ENCODE results near the gene NLGN3. TPM values are rescaled to one million over a fixed set of nuclear protein-coding genes. Genes with fewer than 3 reads are reported as not detected.

The NLGN3 gene
- polyA plus RNA-seq, 3 donors, result 0.05 to 0.80 TPM; not detected in 1

DNA sequence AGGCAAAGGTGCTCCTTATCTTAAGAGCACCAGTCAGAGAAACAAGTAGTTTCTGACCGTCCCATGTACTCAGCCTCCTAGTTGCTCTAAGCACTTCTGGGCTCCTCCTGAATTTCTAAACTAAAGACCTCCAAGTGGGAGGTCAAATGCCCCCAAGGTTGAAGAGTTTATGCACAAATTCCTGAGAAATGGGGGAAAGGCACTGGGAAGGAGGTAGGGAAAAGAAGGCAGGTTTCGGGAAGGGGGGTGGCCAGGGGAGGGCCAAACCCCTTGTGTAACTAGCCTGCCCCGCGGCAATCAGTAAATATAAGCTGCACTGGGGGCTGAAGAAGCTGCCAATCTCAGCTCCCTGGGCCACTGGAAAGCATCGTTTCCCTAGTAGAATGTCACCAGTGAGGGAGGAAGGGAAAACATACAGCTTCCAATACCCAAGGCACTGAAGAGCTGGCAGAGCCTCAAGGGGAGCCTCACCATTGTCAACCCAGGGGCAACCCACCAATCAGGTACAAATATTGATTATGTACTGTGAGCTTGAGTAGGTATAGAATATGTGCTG, 45.6 kb upstream of the NLGN3 start:
- DNase-seq, result no peak
- TF ChIP-seq, protein P1, sequence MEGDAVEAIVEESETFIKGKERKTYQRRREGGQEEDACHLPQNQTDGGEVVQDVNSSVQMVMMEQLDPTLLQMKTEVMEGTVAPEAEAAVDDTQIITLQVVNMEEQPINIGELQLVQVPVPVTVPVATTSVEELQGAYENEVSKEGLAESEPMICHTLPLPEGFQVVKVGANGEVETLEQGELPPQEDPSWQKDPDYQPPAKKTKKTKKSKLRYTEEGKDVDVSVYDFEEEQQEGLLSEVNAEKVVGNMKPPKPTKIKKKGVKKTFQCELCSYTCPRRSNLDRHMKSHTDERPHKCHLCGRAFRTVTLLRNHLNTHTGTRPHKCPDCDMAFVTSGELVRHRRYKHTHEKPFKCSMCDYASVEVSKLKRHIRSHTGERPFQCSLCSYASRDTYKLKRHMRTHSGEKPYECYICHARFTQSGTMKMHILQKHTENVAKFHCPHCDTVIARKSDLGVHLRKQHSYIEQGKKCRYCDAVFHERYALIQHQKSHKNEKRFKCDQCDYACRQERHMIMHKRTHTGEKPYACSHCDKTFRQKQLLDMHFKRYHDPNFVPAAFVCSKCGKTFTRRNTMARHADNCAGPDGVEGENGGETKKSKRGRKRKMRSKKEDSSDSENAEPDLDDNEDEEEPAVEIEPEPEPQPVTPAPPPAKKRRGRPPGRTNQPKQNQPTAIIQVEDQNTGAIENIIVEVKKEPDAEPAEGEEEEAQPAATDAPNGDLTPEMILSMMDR (IDR thresholded peaks at IDR 0.05), result no peak
- Mint-ChIP-seq H3K27me3 (ENCODE audit: low read depth in 3 of 3) (peaks cover 0 to 19% (median 3%) of the 10 kb centered on the region in 3 donors), H3K9me3 (peaks cover 0 to 6% (median 0%) of the 10 kb centered on the region in 7 donors), H3K27ac (no peak overlapping the region), H3K4me3 (no peak overlapping the region), H3K36me3 (peaks cover 13 to 18% of the 10 kb centered on the region in 2 donors), H3K4me1 (peaks cover 36% of the 10 kb centered on the region)
- Histone ChIP-seq H3K4me1 (ENCODE audit: control insufficient read depth in 1 of 2, insufficient read depth in 2 of 2, low read length in 2 of 2) (peaks cover 38 to 44% of the 10 kb centered on the region in 2 donors), H3K9ac (ENCODE audit: insufficient read depth, low read length, poor library complexity, severe bottlenecking) (peak overlapping the region; percentile 4), H3K27ac (ENCODE audit: low read depth in 1 of 2, low read length in 2 of 2) (no peak overlapping the region), H3K4me3 (replicated peaks in 1 of 3; ENCODE audit: low read depth in 2 of 3, low read length in 3 of 3) (no peak overlapping the region), H3K4me2 (replicated peaks; ENCODE audit: extremely low read depth, low read length, poor library complexity, severe bottlenecking) (no peak overlapping the region), H2AFZ (ENCODE audit: insufficient read depth, low read depth, low read length, poor library complexity, severe bottlenecking) (no peak overlapping the region), H3K27me3 (ENCODE audit: control insufficient read depth in 2 of 2, insufficient read depth in 2 of 2, low read length in 2 of 2) (no peaks in the 10 kb centered on the region), H3K79me2 (ENCODE audit: insufficient read depth, low read length) (no peaks in the 10 kb centered on the region), H4K20me1 (ENCODE audit: insufficient read depth, low read length) (no peaks in the 10 kb centered on the region), H3K9me3 (replicated peaks in 1 of 2; ENCODE audit: control insufficient read depth in 1 of 2, insufficient read depth in 1 of 2, low read length in 2 of 2) (no peaks in the 10 kb centered on the region), H3K36me3 (replicated peaks in 1 of 2; ENCODE audit: control insufficient read depth in 1 of 2, insufficient read depth in 2 of 2, low read length in 2 of 2) (peaks cover 5 to 7% of the 10 kb centered on the region in 2 donors)
- intact Hi-C loops (cut with micrococcal nuclease), result loop anchor here (1.0 to 10.0 kb wide), 3 partner anchors 29 to 83 kb away; no protein-coding TSS in a partner anchor
- WGBS (ENCODE audit: insufficient coverage), result 83% methylated on average over 3 of the region's 5 CpGs

DNA sequence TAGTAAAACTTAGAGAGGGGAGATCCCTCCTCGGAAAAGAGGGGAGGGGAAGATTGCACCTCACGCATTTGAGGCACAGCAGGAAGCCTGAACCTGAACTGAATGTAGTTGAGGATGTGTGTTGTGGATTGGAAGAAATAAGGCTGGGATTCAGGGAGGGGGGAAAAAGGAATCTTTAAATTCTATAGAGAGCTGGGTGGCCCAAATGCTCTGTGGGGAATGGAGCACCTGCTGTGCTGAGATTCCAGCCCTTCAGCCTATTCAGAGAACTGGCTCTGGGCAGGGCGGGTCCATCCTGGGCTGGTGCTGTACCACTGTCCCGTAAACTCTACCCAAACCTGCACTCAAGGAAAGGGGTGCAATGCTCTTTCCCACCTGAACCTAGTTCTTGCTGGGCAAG, 44.9 kb upstream of the NLGN3 start:
- Mint-ChIP-seq H3K27me3 (ENCODE audit: low read depth in 3 of 3) (peaks cover 0 to 19% (median 2%) of the 10 kb centered on the region in 3 donors), H3K27ac (peak overlapping the region in 1 of 7 donors; percentile 62), H3K4me3 (no peak overlapping the region), H3K4me1 (peaks cover 43% of the 10 kb centered on the region), H3K36me3 (peaks cover 13 to 18% of the 10 kb centered on the region in 2 donors), H3K9me3 (peaks cover 0 to 6% (median 0%) of the 10 kb centered on the region in 7 donors)
- no peak for DNase-seq
- H3K27me3 ChIP-seq (ENCODE audit: control insufficient read depth in 2 of 2, insufficient read depth in 2 of 2, low read length in 2 of 2), result no peaks in the 10 kb centered on the region
- no peaks in the 10 kb centered on the region for H3K9me3 ChIP-seq (replicated peaks in 1 of 2; ENCODE audit: control insufficient read depth in 1 of 2, insufficient read depth in 1 of 2, low read length in 2 of 2)
- no peak overlapping the region for H2AFZ ChIP-seq (ENCODE audit: insufficient read depth, low read depth, low read length, poor library complexity, severe bottlenecking)
- H3K9ac ChIP-seq (ENCODE audit: insufficient read depth, low read length, poor library complexity, severe bottlenecking), result no peak overlapping the region
- no peaks in the 10 kb centered on the region for H4K20me1 ChIP-seq (ENCODE audit: insufficient read depth, low read length)
- no peak overlapping the region for H3K27ac ChIP-seq (ENCODE audit: low read depth in 1 of 2, low read length in 2 of 2)
- H3K4me2 ChIP-seq (replicated peaks; ENCODE audit: extremely low read depth, low read length, poor library complexity, severe bottlenecking), result no peak overlapping the region
- WGBS (ENCODE audit: insufficient coverage), result 100% methylated on average over 2 of the region's 4 CpGs
- no peaks in the 10 kb centered on the region for H3K79me2 ChIP-seq (ENCODE audit: insufficient read depth, low read length)
- peaks cover 46 to 51% of the 10 kb centered on the region in 2 donors for H3K4me1 ChIP-seq (ENCODE audit: control insufficient read depth in 1 of 2, insufficient read depth in 2 of 2, low read length in 2 of 2)
- TF ChIP-seq, protein P1 (IDR thresholded peaks at IDR 0.05), result no peak
- no peak overlapping the region for H3K4me3 ChIP-seq (replicated peaks in 1 of 3; ENCODE audit: low read depth in 2 of 3, low read length in 3 of 3)
- intact Hi-C loops (cut with micrococcal nuclease), result loop anchor here (5.0 to 10.0 kb wide), 2 partner anchors 75 to 83 kb away; no protein-coding TSS in a partner anchor
- peaks cover 5 to 7% of the 10 kb centered on the region in 2 donors for H3K36me3 ChIP-seq (replicated peaks in 1 of 2; ENCODE audit: control insufficient read depth in 1 of 2, insufficient read depth in 2 of 2, low read length in 2 of 2)
